GM21528 (cell line): Measurements from ENCODE around the gene TFF1.

Source experiments
- ATAC-seq: cut with Tn5 transposase; IDR thresholded peaks from one replicate; pipeline ENCODE4 v1.9.1; 2021; ENCODE audit warnings: mild to moderate bottlenecking, moderate library complexity; ENCODE audit not compliant: unreplicated experiment, low FRiP score

Gene TFF1

DNA sequence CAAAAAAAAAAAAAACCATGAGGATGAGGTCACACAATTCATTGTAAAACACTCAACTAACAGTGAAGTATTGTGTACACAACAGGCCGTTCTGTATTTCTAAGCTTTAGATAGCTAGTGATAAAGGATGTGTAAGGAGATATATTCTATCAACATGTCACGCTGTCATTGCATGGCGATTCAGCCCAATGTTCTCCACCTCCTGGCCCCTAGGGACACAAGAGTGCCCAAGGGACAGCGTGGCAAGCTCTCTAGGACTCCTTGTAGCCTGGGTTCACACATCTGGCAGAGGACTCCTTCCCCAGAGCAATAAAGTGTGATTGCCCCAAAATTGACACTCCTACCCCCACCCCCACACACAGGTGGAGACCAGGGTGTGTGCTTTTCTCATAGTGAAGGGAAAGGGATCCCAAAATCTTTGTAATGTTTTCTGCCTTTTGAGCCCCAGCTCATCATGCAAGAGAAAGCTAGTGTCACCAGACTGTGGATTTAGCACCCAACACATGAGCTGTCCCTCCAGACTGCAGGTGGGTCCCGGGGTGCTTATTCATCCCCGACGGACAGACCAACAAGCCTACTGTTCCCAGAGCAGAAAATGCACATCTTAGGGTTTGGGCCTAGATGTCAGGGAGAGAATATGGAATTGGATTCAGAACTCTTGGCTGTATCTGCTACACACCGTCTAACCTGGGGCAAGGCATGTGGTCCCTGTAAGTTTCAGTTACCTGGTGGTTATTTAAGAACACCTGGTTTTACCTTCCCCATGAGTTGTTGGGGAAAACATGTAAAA, 18.0 kb upstream of the TFF1 start:
- ATAC-seq, result no peak

DNA sequence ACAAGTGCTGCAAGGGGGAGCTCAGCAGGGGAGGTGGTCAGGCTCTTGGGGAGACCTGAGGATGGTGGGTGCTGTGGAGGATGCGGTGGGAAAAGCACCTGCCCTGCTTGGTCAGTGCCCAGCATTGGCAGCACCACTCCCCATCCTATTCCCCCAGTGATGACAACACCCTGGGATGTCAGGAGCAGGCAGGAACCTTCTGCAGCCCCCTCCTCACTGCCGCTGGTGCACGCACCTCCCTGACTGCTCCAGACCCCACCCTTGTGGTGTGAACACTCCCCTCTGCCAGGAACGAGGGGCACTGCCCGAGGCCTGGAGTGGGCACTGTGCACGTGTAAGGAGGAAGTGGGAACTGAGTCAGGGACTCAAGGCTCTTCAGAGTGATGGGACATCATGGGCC, 17.0 kb upstream of the TFF1 start:
- ATAC-seq, result no peak

DNA sequence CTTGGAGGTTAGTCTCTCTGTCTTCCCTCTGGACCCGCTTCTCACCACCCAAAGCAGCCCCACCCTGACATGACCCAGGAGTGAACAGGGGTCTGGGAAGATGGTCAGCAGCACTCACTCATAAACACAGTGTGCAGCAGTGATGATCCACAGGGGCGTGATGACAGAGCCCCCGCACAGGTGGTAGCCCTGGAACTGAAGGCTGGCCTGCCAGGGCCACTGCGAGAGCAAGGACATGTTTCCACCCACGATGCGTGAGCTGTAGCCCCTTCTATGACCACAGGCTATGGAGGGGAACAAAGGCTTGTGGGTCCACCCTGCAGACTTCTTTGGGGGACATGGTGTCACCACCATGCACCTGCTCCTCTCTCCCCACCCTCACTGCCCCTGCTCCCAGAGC, 16.6 kb upstream of the TFF1 start:
- ATAC-seq, result no peak

DNA sequence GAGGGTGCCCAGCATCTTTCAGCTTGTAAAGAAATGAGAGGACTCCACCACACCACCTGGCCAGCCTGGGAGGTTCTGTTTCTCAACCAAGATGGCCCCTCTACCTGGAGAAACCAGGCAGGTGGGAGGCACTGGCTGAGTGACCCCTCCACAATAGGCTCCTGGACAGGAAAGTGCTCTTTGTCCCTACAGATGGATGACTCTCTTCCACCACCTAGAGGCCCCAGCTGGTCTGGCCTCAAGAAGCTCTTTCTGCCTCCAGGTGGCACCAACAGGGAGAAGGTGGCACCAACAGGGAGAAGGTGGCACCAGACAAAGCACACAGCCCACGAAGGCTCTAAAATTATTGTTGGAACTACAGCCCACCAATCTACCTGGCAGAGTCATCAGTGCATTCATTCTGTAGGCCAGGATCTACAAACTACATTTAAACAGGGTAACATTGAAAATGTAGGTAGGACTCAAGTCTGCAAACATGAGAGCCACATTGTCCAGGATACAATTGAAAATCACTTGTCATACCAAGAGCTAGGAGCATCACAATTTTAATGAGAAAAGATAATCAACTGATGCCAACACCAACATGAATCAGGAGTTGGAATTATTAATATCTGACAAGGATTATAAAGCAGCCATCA, 15.1 kb upstream of the TFF1 start:
- ATAC-seq, result no peak

- no peak for ATAC-seq
Observed at GRCh38 chr21:42379426-42380215, 13.3 kb upstream of the TFF1 start.

DNA sequence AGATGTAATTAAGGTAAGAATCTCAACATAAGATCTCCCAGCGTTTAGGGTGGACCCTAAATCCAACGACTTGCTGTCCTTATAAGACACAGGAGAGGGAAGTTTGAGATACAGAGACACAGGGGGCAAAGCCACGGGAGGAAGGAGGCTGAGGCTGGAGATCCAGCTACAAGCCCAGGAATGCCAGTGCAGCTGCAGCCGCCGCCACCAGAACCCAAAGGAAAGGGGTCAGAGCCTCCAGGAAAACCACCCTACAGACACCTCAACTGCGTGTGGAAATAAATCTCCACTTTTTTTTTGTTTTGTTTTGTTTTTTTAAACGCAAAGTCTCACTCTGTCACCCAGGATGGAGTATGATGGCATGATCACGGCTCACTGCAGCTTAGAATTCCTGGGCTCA, 12.1 kb upstream of the TFF1 start:
- ATAC-seq, result no peak

DNA sequence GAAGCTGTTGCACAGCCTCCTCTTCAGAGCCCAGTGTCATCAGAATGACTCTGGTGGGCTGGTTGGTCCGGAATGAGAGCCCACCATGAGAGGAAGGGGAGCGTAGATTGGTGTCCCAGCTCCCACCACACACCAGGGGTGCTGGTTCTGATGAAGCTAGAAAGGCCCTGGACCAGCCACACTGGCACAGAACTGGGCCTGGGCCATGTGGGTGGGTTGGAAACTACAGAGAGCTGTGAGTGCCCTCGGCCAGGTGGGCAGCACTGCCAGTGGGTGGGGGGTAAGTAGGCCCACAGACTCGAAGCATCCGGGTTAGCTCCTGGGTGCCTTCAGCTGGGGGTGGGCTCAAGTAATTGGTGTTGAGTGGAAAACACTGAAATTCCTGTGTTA, 11.6 kb upstream of the TFF1 start:
- no peak for ATAC-seq

- no peak for ATAC-seq
Observed at GRCh38 chr21:42377211-42377950, 11.0 kb upstream of the TFF1 start.

DNA sequence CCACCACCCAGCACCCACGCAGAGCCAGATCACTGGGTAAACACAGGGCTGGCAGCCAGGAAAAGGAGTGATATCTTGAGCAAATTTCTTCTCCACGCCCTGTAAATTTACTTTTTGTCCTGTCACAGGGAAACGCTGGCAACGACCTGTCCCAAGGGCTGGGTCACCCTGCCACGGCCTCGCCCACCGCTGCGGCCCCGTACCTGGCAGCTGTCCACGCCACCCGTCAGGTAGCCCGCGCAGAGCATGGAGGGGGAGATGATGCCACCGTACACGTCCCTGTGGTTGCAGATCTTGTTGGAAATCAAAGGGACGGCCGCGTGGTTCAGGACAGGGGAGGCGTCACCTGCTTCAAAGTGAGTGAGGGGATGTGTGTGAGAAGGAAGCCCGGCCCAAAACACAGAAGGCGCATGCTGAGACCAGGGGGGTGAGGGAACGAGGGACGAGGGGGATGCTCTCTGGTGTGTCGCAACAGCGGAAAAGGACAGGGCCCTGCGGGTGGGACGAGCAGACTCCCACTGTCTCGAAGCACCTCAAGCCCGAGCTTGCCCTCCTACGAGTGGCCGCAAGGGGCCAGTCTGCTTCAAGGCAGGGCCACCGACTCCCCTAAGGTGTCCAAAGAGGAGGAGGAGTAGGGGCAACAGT, 10.1 kb upstream of the TFF1 start:
- no peak for ATAC-seq

DNA sequence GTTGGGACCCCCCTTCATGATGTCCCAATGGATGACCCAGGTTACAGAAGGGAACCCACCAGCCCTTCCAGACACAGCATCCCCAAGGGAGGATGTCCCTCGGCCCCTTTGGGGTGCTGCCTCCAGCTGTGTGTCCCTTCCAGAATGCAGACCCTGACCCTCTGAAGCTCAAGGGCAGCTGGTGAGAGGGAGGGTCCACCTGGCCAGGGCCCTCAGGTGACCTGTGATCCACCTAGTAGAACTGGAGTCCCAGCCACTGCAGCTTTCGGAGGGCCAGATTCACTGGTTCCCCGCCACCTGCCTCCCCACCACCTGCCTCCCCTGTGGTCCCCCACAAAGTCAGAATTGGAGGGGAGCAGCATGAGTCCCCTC, 9.6 kb upstream of the TFF1 start:
- ATAC-seq, result no peak

GRCh38 chr21:42375506-42375905, 9.2 kb upstream of the TFF1 start:
- ATAC-seq, result no peak

GRCh38 chr21:42374864-42375499, 8.6 kb upstream of the TFF1 start:
- no peak for ATAC-seq

- ATAC-seq, result no peak
Observed at GRCh38 chr21:42374457-42374856, 8.1 kb upstream of the TFF1 start.

DNA sequence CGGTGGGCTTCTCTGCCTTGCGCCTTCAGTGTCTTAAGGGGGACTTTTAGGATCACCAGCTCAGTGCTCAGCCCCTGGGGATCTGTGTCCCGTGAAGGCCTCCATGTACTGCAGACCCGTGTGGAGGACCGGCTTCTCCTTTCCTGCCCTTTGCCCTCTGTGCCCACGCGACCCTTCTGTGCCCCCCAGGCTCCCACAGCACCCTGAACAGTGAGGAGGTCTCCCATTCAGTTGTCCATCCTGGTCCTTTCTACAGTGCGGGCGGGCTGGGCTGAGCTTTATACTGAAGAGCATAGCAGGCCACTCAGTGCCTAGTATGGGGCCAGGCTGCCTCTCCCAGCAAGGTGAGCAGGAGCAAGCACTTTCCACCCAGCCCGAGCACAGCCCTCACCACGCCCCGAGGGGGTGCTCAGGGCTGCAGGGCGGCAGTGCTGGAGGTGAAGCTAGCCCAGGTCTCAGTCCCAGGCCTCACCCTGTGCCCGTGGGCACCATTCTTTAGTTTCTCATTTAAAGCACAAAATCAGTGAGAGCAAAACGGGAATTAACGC, 7.6 kb upstream of the TFF1 start:
- no peak for ATAC-seq

- ATAC-seq, result no peak
Observed at GRCh38 chr21:42373196-42373907, 7.0 kb upstream of the TFF1 start.

DNA sequence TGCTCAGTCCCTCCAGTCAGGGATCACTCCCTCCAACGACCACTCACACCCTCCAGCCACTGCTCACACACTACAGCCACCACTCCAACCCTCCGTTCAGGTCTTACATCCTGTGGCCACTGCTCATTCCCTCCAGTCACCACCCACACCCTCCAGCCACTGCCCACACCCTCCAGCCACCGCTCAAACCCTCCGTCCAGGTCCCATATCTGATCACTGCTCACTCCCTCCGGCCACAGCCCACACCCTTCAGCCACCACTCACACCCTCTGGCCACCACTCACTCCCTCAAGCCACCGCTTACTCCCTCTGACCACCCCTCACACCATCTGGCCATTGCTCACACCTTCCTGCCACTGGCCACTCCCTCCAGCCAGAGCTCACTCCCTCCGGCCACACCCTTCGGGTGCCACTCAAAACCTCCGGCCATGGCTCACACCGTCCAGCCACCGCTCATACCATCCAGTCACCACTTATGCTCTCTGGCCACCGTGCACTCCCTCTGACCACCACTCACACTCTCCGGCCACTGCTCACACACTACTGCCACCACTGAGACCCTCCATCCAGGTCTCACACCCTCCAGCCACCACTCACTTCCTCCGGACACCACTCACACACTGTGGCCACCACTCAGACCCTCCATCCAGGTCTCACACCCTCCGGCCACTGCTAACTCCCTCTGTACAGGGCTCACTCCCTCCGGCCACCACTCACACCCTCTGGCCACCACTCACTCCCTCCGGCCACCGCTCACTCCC, 4.7 kb upstream of the TFF1 start:
- ATAC-seq, result no peak

DNA sequence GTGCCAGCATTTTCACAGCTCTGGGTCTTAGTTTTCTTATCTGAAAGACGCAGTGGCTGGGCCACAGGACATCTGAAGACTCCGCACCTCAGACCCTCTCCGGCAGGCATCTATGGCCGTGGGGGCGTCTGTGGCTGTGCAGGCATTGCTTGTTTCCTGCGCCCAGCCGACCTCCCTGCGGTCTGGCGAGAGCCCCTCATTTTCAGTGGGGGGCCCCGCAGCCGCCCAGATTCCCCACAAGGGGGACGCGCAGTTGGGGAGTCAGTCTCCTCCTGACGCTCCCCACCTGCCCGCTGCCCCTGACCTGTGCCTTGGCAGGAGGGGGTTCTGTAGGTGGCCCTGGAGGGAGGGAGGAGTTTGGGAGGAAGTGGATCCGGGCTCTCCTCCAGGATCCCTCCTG, 3.5 kb upstream of the TFF1 start:
- no peak for ATAC-seq

GRCh38 chr21:42367367-42368165, 1.2 kb upstream of the TFF1 start:
- ATAC-seq, result no peak
